Activated CD4-positive, CD25-positive, alpha-beta regulatory T cell treated with anti-CD3 and anti-CD28 coated beads, Interleukin-2, amount 50 U/mL, for 24 hours (primary cell): ENCODE measurements around the gene ISY1.
"Not testable (repeated sequence)": the region's sequence is repeated elsewhere in the genome, so short reads cannot be mapped to it uniquely, and the experiment has no call there.

Experiments used
- ATAC-seq, 2 donors: fragments of 150-1000 bp; cut with Tn5 transposase; one replicate each; pipeline ENCODE4 v1.10.0; 2021; ENCODE audit warnings: mild to moderate bottlenecking in 1 of 2, moderate library complexity in 1 of 2

Gene ISY1

GRCh38 chr3:129160891-129161859, at the start of gene ISY1:
Gene ISY1 (minus strand): TSS chr3:129161063. CDS start chr3:129160975, 88 bp downstream.
- ATAC-seq: peak; percentile 81 to 87

GRCh38 chr3:129207479-129207878, 46.6 kb upstream of the ISY1 start:
- ATAC-seq: no peak

- no peak for ATAC-seq
Observed at GRCh38 chr3:129205109-129205832, 44.4 kb upstream of the ISY1 start.

- ATAC-seq: no peak
Observed at GRCh38 chr3:129204473-129204872, 43.6 kb upstream of the ISY1 start.

GRCh38 chr3:129199366-129199765, 38.5 kb upstream of the ISY1 start:
- ATAC-seq: no peak

GRCh38 chr3:129197321-129197720, 36.5 kb upstream of the ISY1 start:
- ATAC-seq: no peak

- ATAC-seq: no peak
Observed at GRCh38 chr3:129196601-129197000, 35.7 kb upstream of the ISY1 start.

- peak in 1 of 2 donors; percentile 51 for ATAC-seq
Observed at GRCh38 chr3:129195731-129196256, 34.9 kb upstream of the ISY1 start.

GRCh38 chr3:129189793-129190192, 28.9 kb upstream of the ISY1 start:
- not testable (repeated sequence) for ATAC-seq

- ATAC-seq: no peak
Observed at GRCh38 chr3:129187857-129188256, 27.0 kb upstream of the ISY1 start.

- ATAC-seq: no peak
Observed at GRCh38 chr3:129185783-129186182, 24.9 kb upstream of the ISY1 start.

GRCh38 chr3:129184784-129185542, 24.1 kb upstream of the ISY1 start:
- not testable (repeated sequence) for ATAC-seq

- ATAC-seq: peak in 1 of 2 donors; percentile 12
Observed at GRCh38 chr3:129184396-129184657, 23.5 kb upstream of the ISY1 start.

- ATAC-seq: peak; percentile 94 to 97
Observed at GRCh38 chr3:129183569-129184395, 22.9 kb upstream of the ISY1 start, which contains the start of gene CNBP. Gene CNBP (minus strand): TSS chr3:129183896. CDS start chr3:129171757, 12,139 bp downstream.

- ATAC-seq: peak in 1 of 2 donors; percentile 1
Observed at GRCh38 chr3:129182390-129183185, 21.7 kb upstream of the ISY1 start.

- no peak for ATAC-seq
Observed at GRCh38 chr3:129181819-129182218, 21.0 kb upstream of the ISY1 start.

GRCh38 chr3:129180461-129180860, 19.6 kb upstream of the ISY1 start:
- ATAC-seq: no peak

- no peak for ATAC-seq
Observed at GRCh38 chr3:129176051-129176450, 15.2 kb upstream of the ISY1 start.

GRCh38 chr3:129173725-129174124, 12.9 kb upstream of the ISY1 start:
- no peak for ATAC-seq

GRCh38 chr3:129173206-129173605, 12.3 kb upstream of the ISY1 start:
- ATAC-seq: no peak
